HG03354 (cell line): ENCODE measurements around the gene TMEM98.
"Not testable (repeated sequence)": the region's sequence is repeated elsewhere in the genome, so short reads cannot be mapped to it uniquely, and the experiment has no call there.

Source experiments
- ATAC-seq: cut with Tn5 transposase; IDR thresholded peaks from one replicate; pipeline ENCODE4 v1.9.1; 2021; ENCODE audit warnings: mild to moderate bottlenecking; ENCODE audit not compliant: unreplicated experiment, poor library complexity, severe bottlenecking

The TMEM98 gene

GRCh38 chr17:32936894-32937500, 9.0 kb downstream of the TMEM98 start:
- no peak for ATAC-seq

- no peak for ATAC-seq
Observed at GRCh38 chr17:32940706-32941390, 12.9 kb downstream of the TMEM98 start.

GRCh38 chr17:32941419-32942032, 13.6 kb downstream of the TMEM98 start:
- no peak for ATAC-seq

- no peak for ATAC-seq
Observed at GRCh38 chr17:32943206-32943605, 15.3 kb downstream of the TMEM98 start.

- ATAC-seq, result no peak
Observed at GRCh38 chr17:32943647-32944191, 15.8 kb downstream of the TMEM98 start.

- no peak for ATAC-seq
Observed at GRCh38 chr17:32944248-32945020, 16.5 kb downstream of the TMEM98 start.

GRCh38 chr17:32946375-32947135, 18.6 kb downstream of the TMEM98 start:
- no peak for ATAC-seq

GRCh38 chr17:32947736-32948135, 19.8 kb downstream of the TMEM98 start:
- no peak for ATAC-seq

- ATAC-seq, result no peak
Observed at GRCh38 chr17:32949181-32949580, 21.2 kb downstream of the TMEM98 start.

- ATAC-seq, result not testable (repeated sequence)
Observed at GRCh38 chr17:32952491-32952890, 24.5 kb downstream of the TMEM98 start.

- ATAC-seq, result no peak
Observed at GRCh38 chr17:32953045-32953444, 25.1 kb downstream of the TMEM98 start.

- no peak for ATAC-seq
Observed at GRCh38 chr17:32953857-32954256, 25.9 kb downstream of the TMEM98 start.

DNA sequence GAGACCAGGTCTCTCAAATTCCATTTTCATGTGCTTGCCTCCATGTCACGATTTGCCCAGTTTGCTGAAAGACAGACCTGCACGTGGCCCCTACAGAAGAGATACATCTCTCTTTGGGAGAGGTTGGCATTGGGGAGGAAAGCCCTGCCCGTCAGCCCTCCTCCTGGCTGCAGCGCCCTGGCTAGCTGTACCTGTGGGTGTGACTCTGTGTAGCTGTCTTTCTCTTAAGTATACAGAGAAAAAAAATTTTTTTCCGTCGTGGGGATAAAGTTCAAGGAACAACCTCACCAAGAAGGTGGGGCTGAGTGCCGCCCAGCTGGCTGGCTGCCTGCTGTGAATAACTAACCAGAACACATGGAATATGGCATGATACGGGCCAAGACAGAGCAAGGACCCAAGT, 26.5 kb downstream of the TMEM98 start:
- no peak for ATAC-seq

DNA sequence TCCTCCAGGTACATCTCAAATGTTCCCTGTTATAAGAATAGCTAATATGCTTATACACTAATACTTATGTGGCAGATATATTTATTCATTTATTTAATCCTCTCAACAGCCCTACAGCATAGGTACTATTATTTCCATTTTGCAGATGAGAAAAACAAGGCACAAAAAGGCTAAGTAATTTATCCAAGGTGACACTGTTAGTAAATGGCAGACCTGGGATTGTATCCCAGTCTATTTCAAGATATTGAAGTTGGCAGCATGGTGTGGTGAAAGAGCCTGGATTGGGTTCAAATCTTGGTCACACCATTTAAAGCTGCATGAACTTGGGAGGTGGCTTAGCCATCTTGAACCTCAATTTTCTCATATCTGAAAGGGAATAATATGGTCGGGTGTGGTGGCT, 27.2 kb downstream of the TMEM98 start:
- no peak for ATAC-seq

- ATAC-seq, result no peak
Observed at GRCh38 chr17:32956240-32956970, 28.5 kb downstream of the TMEM98 start.

DNA sequence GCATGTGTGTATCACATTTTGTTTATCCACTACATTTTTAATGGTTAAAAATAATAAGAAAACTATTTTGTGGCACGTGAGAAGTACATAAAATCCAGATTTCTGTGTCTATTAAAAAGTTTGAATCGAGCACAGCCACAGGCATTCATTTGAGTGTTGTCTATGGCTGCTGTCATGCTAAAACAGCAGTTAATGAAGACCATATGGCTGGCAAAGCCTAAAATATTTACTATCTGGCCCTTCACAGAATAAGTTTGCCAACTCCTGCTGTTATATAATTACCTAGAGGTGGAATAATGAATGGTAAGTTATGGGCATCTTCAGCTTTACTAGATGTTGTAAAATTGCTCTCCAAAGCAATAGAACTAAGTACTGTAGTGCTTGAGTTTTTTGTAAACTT, 30.5 kb downstream of the TMEM98 start:
- no peak for ATAC-seq

GRCh38 chr17:32960815-32961214, 32.9 kb downstream of the TMEM98 start:
- ATAC-seq, result no peak

- ATAC-seq, result no peak
Observed at GRCh38 chr17:32962320-32962711, 34.4 kb downstream of the TMEM98 start.

- no peak for ATAC-seq
Observed at GRCh38 chr17:32964541-32964940, 36.6 kb downstream of the TMEM98 start.
